HG03378 (cell line): ENCODE measurements around the gene PMEPA1.
A peak's percentile ranks its signal among the peaks of the same experiment; 100 is the strongest.

Source experiments
- ATAC-seq: cut with Tn5 transposase; IDR thresholded peaks from one replicate; pipeline ENCODE4 v1.9.1; 2021; ENCODE audit warnings: mild to moderate bottlenecking, moderate library complexity; ENCODE audit not compliant: unreplicated experiment

PMEPA1 gene

DNA sequence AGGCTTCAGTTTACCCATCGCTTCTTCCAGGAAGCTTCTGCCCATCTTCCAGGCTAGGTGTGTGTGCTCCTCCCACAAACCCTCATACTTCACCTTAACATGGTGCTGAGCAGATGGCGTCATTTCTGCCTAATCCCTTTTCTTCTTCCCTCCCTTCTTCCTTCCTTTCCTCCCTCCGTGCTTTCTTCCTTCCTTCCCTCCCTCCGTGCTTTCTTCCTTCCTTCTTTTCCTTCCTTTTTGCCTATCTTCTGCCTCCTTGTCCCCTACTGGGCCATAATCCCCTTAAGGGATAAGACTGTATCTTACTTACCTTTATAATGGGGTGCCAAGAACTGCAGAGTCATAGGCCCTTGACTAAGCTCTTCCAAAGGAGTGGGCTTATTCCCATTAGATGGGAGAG, 27.5 kb upstream of the PMEPA1 start:
- no peak for ATAC-seq

DNA sequence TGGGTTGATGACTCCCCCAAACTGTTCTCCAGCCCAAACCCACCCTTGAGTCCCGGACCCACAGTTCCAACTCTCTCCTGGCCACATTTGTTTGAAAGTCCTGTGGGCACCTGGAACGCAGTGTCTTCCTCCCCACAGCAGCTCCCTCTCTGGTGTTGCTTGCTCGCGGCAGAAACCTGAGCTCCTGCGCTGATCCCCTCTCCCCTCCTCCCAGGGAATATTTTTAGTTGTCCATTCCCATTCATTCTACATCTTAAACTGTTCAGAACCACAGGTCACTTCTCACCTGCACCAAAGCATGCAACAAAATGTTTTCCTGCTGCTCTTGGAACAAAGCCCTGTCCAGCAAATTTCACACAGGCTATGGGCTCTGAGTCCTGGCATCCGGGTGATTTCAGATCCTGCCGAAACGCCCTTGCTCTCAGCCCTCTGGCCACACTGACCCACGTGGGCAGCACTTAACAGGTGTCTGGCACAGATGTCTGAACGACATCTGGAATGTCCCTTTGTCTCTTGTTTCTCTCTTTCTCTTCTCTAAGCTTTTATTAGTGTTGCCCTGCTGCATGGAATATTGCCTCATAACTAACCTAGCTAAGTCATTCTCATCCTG, 27.0 kb upstream of the PMEPA1 start:
- ATAC-seq = no peak

DNA sequence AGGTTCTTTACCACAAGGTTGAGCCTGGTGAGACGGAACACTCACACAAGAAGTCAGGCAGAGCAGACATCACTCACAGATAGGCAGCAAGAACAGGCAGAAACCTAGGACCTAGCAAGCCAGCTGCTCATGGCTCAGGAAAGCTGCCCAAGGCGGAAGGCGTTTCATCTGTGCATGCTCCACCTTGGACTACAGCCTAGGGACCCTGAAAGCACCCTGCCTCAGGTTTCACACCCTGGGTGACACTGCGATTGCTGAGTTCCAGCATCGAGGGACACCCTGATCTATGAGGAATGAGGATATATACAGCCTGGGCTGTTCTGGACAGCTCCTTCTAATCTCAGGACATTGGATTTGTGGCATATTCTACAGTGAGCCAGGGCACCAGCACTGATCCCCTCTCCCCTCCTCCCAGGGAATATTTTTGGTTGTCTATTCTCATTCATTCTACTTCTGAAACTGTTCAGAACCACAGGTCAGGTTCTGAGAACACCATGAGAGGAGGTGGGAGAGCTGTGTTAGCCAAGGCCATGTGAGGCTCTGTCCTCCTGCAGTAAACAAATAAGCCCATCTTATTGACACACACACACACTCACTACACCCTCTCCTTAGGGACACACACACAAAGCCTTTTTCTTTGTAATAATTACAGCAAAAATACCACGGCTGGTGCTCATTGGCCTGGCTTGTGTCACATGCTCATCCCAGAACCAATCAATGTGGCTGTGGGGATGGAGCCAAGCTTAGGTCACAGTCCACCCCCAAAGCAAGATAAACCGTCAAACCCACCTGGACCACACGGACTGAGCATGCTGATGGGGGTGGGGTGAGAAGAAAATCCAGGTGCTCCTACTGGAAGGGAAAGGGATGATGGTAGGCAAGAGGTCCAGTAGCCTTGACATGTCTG, 26.3 kb upstream of the PMEPA1 start:
- ATAC-seq = no peak

DNA sequence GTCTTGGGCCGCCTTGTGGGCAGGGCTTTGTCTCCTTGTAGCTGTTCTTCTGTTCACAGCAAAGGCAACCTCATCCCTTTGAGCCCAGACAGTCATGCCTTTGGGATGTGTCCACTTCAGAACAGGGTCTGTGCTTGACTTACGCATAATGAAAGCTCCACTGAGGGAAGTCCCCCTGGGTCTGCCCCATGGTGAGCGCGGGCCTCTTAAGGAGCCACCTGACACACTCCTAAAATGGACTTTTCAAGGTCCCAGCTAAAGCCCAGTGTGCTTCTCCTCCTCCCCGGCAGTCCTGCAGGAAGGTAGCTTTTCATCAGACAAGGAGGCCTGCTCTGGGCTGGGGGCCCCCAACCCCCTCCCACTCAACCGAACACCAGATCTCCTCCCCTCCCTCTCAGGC, 24.9 kb upstream of the PMEPA1 start:
- ATAC-seq = no peak

DNA sequence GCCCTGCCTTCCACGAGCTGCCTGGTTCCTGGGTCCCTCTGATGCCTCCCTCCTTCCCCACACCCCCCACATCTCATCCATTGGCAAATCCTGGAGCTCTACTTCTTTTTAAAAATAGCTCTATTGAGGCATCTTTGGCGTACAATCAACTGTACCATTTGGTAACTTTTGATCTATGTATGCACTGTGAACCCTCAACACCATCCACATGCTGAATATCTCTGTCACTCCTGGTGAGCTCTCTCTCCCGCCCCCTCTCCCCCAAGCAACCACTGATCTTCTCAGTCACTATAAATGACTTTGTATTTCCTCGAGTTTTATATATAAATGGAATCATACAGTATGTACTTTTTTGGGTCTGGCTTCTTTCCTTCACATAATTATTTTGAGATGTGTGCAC, 22.4 kb upstream of the PMEPA1 start:
- ATAC-seq = no peak

DNA sequence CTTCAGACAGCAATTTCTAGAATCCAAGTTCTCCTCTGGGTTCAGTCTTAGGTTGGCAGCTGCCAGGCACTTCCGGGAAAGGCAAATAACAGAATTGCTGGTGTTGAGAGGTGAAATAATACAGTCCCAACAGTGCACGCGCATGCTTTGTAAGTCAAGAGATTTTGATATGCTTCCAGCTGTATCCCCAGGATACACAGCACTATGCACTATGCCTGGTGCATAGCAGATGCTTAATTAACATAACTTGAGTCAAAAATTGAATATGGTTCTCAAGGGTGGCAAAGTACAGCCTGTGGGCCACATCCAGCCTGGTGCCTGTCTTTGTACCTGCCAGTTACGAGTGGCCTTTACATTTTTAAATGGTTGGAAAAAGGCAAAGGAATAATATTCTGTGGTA, 18.9 kb upstream of the PMEPA1 start:
- ATAC-seq = no peak

DNA sequence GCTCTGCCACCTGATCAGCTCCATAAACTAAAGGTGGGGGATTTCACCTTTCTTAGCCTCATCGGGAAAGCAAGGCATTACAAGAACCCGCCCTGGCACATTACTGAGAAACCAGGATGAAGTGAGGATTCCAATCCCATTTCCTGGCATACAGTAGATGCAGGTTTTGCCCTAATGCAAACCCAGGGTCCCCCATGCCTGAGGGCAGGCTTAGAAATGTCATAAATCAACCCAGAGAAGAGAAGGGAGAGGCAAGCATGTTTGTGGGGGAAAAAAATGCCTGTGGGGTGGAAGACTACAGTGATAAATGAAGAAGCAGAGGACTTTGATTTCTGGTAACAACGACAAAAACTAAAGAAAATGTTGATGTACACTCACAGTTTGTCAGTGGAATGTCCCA, 18.0 kb upstream of the PMEPA1 start:
- no peak for ATAC-seq

DNA sequence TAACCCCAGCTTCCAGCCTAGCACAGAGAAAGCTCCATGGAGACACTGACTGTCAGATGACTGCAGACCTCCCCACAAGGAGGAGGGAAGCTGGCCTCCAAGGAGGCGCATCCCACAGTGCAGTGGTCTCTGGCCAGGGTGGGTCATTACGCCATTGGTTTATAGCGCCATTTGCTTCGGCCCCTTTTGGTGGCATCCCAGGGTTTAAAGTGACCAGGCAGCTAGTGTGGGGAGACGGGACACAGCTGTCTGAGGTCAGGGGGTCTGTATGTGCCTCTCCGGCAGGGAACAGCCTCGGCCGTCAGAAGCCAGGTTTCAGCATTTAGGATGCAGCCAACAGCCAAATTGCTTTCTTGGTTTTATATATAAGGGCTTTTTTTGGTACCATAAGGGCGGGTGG, 15.8 kb upstream of the PMEPA1 start:
- ATAC-seq = no peak

DNA sequence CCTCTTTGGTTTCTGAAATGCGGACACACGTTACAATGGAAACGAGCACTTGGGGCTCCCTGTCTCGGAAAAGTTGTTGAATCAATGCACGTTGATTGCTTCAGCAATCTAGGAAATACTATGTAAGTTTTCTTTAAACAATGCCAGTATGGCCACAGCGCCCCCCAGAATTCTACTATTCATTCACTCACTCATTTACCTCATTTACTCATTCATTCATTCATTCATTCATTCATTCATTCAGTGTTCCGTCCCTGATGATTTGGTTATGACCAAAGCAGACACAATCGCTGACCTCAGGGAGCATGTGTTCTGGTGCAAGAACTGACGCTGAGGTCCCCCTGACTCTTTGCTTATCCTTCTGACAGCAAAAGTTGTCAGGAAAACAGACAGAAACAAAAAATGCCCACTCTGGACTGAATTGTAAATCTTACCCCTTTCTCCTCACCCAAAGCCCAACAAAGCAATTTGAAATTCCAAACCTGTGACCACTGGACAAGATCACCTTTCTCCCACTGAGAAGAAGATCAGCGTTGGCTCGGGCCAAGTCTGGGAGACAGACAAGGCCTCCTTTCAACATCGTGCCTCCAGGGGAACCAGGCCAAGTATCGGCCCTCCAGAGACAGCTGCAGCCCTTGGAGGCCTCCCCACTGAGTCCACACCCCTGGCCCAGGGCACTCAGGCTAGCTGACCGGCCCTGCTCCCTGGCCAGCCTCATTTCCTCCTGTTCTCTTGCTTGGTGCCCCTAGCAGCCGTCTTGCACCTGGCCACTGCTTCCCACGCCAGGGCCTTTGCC, 15.0 kb upstream of the PMEPA1 start:
- no peak for ATAC-seq

DNA sequence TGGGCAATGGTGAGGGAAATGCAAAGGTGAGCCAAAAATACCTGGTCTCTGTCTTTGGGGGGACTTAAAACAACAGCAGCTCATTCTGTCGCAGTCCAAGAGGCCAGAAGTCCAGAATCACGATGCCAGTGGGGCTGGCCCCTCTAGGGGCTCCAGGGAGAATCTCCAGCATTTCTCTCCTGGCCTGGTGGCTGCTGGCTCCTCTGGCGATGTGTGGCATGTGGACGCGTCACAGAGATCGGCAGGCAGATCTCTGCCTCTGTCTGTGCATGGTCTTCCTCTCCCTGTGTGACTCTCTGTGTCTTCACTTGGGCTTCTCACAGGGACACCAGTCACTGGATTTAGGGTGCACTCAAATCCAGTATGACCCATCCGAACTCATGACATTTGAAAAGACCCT, 14.0 kb upstream of the PMEPA1 start:
- ATAC-seq = no peak

DNA sequence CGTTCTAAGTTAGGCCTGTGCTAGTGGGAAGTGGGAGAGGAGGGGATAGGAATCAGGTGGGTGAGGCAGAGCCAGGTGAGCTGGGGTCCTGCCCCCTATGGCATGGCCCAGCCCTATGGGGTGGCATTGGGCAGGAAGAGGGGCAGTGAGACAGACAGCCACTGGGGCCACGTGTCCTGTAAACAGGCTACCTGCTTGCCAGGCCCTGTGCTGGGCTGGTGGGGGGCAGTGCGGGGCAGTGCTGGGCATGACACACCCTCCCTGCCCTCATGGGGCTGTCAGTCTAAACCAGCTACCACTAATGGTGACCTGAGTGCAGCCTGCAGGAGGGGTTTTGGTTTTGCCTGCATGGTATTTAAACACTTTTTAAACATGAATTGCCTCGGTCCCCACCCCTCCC, 10.1 kb upstream of the PMEPA1 start:
- no peak for ATAC-seq

DNA sequence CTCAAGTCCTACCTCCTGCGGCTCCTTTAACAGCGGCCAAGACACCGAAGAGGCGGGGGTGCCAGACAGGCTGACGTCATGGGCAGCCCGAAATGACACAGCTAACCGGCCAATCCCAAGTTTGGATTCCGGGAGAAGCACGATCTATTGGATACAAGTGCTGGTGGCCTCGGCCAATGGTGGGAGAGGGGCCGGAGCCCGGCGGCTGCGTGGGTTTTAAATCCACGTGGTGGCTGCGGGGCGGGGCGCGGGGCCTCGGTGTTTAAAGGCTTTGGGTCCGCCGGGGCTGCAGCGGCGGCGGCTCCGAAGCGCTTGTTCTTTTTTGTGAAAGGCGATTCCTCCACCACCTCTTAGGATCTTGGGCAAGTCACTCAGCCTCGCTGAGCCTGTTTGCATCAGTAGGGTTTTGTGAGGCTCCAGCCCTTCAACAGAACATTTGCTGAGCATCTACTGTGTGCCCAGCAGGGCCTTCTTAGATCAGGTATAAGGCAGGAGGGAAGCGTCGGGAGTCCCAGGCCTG, 8.7 kb upstream of the PMEPA1 start:
- ATAC-seq = peak; percentile 98

DNA sequence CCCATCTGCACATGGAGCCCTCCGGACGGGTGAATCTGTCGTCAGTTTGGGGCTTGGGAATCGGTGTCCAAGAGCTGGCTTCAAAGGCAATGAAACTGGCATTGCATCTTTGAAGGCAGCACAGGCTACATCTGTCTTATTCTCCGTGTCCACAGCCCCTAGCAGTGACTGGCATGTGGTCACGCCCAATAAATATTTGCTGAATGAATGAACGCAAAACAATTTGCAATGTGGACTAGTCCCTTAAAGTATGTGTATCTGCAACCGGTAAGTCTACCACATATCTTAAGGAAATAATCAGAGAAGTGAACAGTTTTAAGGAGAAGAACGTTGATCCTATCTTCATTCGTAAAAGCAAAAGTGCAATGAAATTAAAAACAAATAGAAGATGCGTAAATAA, 8.0 kb upstream of the PMEPA1 start:
- no peak for ATAC-seq

DNA sequence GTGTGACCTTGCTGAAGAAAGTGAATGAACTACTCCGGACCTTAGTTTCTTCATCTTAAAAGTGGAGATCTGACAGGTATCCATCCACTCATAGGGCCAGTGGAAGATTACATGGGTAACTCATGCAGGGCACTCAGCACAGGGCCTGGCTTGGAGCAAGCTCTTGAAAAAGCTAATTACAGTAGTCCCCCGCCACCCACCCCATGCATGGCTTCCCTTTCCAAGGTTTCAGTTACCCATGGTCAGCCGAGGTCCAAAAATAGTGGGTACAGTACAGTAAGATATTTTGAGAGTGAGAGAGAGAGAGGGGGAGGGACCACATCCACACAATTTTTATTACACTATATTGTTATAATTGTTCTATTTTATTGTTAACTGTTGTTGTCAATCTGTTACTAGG, 7.1 kb upstream of the PMEPA1 start:
- ATAC-seq = no peak

DNA sequence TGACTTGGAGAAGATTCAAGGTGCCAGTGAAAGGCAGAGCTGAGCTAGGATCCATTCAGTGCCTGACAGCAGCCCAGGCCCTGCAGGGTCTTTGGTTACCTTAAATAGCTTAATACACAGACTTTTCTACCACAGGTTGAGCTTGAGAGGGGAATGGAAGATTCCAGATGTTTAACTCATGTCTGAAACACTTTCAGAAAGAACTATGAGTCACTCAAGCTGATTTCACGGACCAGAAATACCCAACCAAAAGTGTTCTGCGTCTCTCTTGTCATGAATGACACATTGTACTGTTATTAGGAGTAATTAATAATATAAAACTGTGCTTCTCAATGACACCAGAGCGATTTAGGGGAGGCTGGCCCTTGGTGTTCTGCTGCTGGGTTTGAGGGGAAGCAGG, 6.4 kb upstream of the PMEPA1 start:
- no peak for ATAC-seq

DNA sequence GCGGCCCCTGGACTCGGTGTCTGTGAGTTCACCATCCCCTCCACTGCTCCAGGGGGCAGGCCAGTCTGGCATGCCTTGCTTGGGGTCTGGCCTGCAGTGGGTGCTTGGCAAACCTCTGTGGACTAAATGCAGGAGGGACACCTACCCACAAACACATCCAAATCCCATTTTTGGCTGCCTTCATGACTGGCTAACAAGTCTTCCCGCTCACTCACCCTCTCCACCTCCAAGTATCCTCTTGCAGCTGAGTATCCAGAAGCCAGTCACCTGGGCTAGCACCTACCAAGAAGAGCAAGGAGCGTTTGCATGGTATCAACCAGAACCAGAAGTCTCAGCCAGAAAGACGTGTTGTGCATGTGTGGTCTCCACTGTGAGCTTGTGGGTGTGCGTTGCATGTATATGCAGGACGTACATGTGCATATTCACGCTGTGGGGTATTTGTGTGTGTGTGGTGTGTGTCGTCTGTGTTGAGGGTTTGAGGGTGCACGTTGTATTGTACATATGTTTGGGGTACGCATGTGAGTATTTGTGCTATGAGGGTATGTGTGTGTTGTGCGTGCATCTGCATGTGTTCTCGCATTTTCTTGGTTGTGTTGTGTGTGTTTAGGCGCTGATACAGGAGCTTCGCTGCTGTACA, 5.6 kb upstream of the PMEPA1 start:
- ATAC-seq = no peak

DNA sequence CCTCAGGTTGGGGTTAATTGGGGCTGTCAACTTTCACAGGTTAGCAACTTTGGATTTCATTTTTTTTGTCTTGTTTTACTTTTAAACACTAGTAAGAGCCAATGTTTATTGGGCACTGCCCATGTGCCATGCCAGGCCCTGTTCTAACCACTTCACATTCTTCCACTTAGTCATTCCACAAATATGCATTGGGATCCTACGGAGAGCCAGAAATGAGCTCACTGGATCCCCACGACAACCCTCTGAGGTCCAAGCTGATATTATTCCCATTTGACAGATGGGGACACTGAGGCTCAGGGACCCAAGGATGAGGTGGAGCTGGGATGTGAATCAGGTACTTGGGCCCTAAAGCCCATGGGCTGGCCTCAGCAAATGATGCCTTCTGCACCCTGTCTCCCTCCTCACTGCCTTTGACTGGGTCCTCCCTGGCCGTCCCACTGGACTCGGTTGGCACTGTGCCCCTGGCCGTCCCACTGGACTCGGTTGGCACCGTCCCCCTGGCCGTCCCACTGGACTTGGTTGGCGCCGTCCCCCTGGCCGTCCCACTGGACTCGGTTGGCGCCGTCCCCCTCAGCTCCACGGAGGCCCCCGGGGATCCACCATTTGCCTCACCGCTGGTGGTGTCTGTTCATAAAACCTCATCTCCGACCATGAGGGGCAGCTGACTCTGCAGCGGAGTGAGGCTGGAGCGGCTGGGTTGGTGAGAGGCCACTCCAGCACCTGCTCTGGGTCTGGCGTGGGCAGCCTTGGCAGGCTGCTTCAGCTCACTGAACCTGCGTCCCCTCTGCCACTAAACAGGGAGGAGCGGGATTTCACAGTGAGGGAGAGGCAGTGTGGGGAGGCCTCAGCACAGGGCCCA, 4.8 kb upstream of the PMEPA1 start:
- ATAC-seq = no peak

DNA sequence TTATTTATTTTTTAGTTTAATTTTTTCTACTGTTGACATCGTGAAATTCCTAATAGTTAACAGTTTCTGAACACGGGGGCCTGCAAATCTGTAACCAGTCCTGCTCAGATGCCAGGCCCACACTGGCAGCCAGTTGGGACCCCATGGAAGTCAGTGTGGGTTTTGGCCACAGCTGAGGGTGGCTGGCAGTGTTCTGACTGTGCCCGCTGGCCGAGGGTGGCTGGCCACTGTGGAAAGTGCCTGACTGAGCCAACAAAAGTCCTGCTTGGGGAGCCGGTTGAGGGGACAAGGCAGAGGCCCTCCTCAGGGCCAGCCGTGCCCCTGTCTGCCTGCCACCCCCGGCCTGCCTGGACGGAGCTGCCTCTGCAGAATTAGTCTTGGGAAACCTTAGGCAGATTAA, 4.1 kb upstream of the PMEPA1 start:
- no peak for ATAC-seq

DNA sequence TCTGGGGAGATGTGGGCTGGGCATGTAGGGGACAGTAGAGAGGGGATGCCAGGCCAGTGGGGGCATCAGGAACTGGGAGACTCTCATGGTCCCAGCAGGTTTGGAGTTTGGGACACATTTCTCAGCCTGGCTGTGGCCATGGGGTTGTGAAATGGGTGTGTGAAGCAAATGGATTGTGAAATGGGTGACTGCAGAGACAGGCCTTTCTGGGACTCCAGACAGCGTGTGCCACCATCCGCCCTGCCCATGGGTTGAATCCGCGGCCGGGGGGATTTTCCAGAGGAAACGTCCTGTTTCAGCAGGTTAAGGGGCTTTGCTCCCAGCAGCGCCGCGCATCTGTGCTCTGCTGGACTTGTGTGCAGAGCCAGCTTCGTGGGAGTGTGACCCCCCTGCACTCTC, 3.7 kb upstream of the PMEPA1 start:
- ATAC-seq = no peak

DNA sequence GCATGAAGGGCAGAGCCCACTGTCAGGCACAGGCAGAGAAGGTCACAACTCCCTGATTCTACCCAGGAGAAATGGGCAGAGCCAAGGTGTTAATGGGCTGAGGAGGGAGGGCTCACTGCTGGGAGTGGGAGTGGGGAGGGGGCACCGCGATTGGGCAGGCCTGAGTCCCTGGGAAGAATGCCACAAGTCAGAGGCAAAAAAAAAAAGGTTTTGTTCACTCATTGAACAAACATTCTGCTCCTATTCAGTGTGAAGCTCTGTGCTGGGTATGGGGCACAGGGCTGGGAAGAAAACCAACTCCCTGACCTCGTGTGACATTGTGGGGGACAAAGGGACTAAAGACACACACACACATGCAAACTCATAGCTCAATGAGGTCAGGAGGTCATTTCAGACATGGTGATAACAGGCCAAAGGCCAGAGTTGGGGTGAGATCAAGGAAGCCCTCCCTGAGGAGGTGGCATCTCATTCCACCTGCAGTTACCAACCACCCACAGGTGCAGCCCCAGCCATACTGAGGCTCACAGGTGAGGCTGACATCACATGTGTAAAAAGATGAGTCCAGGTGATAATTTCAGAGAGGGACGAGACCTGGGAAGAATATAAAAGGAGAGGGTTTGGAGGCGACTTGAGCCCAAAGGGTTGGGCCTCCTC, 3.2 kb upstream of the PMEPA1 start:
- ATAC-seq = no peak
